Parathyroid adenoma (tissue), 2 donors: ENCODE results near the gene CCDC24.

Source experiments
- H2AFZ ChIP-seq: fragments of 300-600 bp; sonication (generic); one replicate; pipeline ENCODE4 v1.7.0; 2017; ENCODE audit warnings: antibody characterized with exemption, mild to moderate bottlenecking
- H3K27ac ChIP-seq: fragments of 300-600 bp; sonication (generic); one replicate; pipeline ENCODE4 v1.7.0; 2017
- H3K27me3 ChIP-seq: fragments of 300-600 bp; sonication (generic); one replicate; pipeline ENCODE4 v1.7.0; 2017; ENCODE audit warnings: low read length; ENCODE audit not compliant: control insufficient read depth, insufficient read depth
- H3K36me3 ChIP-seq: fragments of 300-600 bp; sonication (generic); one replicate; pipeline ENCODE4 v1.7.0; 2017; ENCODE audit warnings: low read length; ENCODE audit not compliant: control insufficient read depth, insufficient read depth
- H3K4me1 ChIP-seq: fragments of 300-600 bp; sonication (generic); one replicate; pipeline ENCODE4 v1.7.0; 2017; ENCODE audit warnings: control low read depth
- H3K4me2 ChIP-seq: fragments of 300-600 bp; sonication (generic); one replicate; pipeline ENCODE4 v1.7.0; 2017; ENCODE audit warnings: low read length
- H3K4me3 ChIP-seq: fragments of 300-600 bp; sonication (generic); one replicate; pipeline ENCODE4 v1.7.0; 2017; ENCODE audit warnings: low read depth, low read length
- H3K79me2 ChIP-seq: fragments of 300-600 bp; sonication (generic); one replicate; pipeline ENCODE4 v1.7.0; 2017; ENCODE audit warnings: control low read depth
- H3K9ac ChIP-seq: fragments of 300-600 bp; sonication (generic); one replicate; pipeline ENCODE4 v1.7.0; 2017; ENCODE audit warnings: mild to moderate bottlenecking
- H3K9me3 ChIP-seq: fragments of 300-600 bp; sonication (generic); one replicate; pipeline ENCODE4 v1.7.0; 2017; ENCODE audit warnings: low read length; ENCODE audit not compliant: control insufficient read depth
- TF ChIP-seq, protein P1 (sequence below): fragments of 300-600 bp; sonication (generic); IDR thresholded peaks from one replicate; pipeline ENCODE4 v1.7.0; 2017; ENCODE audit warnings: antibody characterized with exemption, mild to moderate bottlenecking
- donor health status: primary hyperparathyroidism.

Gene CCDC24

DNA sequence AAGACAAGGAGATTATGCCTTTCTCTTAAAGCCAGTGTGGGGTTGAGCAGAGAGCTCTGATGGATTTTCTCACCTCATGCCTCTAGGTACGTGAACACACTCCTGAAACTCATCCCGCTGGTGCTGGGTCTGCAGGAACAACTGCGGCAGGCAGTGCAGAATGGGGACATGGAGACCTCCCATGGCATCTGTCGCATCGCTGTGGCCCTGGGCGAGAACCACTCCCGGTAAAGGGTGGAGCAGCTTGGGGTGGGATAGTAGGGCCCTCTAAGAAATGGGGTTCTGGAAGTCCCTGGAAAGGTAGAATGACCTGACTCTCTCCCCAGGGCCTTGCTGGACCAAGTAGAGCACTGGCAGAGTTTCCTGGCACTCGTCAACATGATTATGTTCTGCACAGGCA is 35.2 kb upstream of the CCDC24 start:
- H3K27me3 ChIP-seq: no peaks in the 10 kb centered on the region
- H3K9me3 ChIP-seq: no peaks in the 10 kb centered on the region
- H3K9ac ChIP-seq: no peak overlapping the region
- no peak overlapping the region for H2AFZ ChIP-seq
- H3K4me2 ChIP-seq: no peak overlapping the region
- H3K27ac ChIP-seq: no peak overlapping the region
- TF ChIP-seq, protein P1, sequence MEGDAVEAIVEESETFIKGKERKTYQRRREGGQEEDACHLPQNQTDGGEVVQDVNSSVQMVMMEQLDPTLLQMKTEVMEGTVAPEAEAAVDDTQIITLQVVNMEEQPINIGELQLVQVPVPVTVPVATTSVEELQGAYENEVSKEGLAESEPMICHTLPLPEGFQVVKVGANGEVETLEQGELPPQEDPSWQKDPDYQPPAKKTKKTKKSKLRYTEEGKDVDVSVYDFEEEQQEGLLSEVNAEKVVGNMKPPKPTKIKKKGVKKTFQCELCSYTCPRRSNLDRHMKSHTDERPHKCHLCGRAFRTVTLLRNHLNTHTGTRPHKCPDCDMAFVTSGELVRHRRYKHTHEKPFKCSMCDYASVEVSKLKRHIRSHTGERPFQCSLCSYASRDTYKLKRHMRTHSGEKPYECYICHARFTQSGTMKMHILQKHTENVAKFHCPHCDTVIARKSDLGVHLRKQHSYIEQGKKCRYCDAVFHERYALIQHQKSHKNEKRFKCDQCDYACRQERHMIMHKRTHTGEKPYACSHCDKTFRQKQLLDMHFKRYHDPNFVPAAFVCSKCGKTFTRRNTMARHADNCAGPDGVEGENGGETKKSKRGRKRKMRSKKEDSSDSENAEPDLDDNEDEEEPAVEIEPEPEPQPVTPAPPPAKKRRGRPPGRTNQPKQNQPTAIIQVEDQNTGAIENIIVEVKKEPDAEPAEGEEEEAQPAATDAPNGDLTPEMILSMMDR: no peak
- no peaks in the 10 kb centered on the region for H3K36me3 ChIP-seq
- H3K4me3 ChIP-seq: no peak overlapping the region
- H3K4me1 ChIP-seq: peaks cover 3% of the 10 kb centered on the region
- no peaks in the 10 kb centered on the region for H3K79me2 ChIP-seq

DNA sequence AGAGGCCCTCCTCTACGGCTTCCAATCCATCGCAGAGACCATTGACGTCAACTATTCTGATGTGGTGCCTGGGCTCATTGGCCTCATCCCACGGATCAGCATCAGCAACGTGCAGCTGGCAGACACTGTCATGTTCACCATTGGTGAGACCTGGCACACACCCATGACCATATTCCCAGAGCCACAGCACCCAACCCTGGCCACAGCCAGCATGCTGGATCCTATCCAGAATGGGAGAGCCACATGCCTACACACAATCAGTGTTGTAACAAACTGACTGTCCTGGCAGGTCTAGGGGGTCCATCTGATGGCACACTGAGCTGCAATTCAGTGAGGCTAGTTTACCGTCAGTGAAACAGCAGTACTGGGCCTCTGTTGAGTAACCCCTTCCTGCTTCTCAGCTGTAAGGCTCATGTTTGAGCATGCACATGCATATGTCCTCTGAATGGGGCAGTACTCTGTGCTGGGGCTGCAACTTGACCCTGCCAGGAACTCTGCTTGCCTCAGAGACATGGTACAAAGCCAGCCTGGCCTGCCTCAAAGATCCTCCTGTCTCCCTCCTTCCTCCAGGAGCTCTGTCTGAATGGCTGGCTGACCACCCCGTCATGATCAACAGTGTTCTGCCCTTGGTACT is 33.9 kb upstream of the CCDC24 start:
- H3K9ac ChIP-seq: no peak overlapping the region
- no peak overlapping the region for H3K4me3 ChIP-seq
- no peaks in the 10 kb centered on the region for H3K9me3 ChIP-seq
- H3K27me3 ChIP-seq: no peaks in the 10 kb centered on the region
- H3K27ac ChIP-seq: no peak overlapping the region
- no peak overlapping the region for H3K4me2 ChIP-seq
- H2AFZ ChIP-seq: no peak overlapping the region
- TF ChIP-seq, protein P1: no peak
- H3K4me1 ChIP-seq: peaks cover 3% of the 10 kb centered on the region
- no peaks in the 10 kb centered on the region for H3K36me3 ChIP-seq
- no peaks in the 10 kb centered on the region for H3K79me2 ChIP-seq

DNA sequence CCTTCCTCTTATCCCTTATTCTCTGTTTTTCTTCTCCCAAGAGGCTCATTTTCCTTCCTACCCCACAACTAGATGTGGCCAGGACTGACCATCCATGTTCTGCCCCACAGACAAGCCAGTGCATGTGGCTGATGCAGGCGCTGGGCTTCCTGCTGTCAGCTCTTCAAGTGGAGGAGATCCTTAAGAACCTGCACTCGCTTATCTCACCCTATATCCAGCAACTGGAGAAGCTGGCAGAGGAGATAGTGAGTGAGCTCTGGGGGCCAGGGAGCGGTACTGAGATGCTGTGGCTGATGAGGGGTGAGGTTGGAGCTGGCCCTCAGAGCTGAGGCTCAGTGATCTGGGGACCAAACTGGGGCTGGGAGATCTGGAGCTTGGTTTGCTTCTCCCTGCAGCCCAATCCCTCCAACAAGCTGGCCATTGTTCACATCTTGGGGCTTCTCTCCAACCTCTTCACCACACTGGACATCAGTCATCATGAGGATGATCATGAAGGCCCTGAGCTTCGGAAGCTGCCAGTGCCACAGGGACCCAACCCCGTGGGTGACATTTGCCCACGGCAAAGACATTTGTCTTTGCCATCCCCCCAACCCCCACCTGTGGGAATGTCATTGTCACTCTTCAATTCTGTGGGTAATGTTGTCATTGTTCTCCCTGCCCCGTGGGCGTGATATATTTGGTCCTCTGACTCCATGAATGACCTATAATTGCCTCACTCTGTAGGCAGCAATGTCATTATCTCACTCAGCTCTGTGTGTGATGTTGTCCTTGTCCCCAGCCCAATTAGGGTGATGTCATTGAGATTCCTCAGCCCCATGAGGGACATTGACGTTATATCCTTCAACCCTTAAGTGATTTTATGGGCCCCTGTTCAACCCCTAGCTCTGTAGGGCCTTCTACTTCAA is 32.8 kb upstream of the CCDC24 start:
- Histone ChIP-seq H3K4me1 (no peaks in the 10 kb centered on the region), H3K27me3 (no peaks in the 10 kb centered on the region), H3K9me3 (no peaks in the 10 kb centered on the region), H3K36me3 (no peaks in the 10 kb centered on the region), H3K9ac (no peak overlapping the region), H2AFZ (no peak overlapping the region), H3K4me3 (no peak overlapping the region), H3K27ac (no peak overlapping the region), H3K4me2 (no peak overlapping the region), H3K79me2 (no peaks in the 10 kb centered on the region)
- TF ChIP-seq, protein P1: no peak

DNA sequence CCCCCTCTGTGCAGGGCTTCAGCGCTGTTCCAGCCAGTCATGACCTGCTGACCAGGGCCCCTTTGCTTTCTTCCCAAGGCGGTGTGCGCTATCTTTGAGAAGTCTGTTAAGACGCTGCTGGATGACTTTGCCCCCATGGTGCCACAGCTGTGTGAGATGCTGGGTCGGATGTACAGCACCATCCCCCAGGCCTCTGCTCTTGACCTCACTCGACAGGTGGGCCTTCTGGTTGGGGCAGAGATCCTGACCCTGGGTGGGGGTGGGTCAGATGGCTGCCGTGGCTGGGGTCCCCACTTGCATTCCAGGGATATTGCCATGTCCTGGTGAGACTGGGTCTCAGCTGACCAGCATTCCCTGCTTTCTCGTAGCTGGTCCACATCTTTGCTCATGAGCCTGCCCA is 30.6 kb upstream of the CCDC24 start:
- Histone ChIP-seq H3K79me2 (no peaks in the 10 kb centered on the region), H3K36me3 (no peaks in the 10 kb centered on the region), H3K9me3 (no peaks in the 10 kb centered on the region), H3K27me3 (no peaks in the 10 kb centered on the region), H3K4me2 (no peak overlapping the region), H3K9ac (no peak overlapping the region), H2AFZ (no peak overlapping the region), H3K4me1 (no peaks in the 10 kb centered on the region), H3K27ac (no peak overlapping the region), H3K4me3 (no peak overlapping the region)
- TF ChIP-seq, protein P1: no peak
